Liver (tissue), 2 donors: ENCODE measurements around the gene CEACAM7.

Source experiments
- FOXA2 ChIP-seq: IDR thresholded peaks from 2 replicates; pipeline ENCODE4 v1.6.1; 2016; ENCODE audit warnings: antibody characterized with exemption
- TF ChIP-seq, protein P1 (sequence below): fragments of 150-350 bp; IDR thresholded peaks from 2 replicates; pipeline ENCODE4 v1.5.1; 2017; ENCODE audit warnings: improper control_type of control experiment, low read depth, low read length; ENCODE audit not compliant: missing input control
- donor health status: healthy.

GRCh38 chr19:41709951-41710645, 22.0 kb upstream of the CEACAM7 start:
- no peak for TF ChIP-seq FOXA2
- TF ChIP-seq, protein P1, sequence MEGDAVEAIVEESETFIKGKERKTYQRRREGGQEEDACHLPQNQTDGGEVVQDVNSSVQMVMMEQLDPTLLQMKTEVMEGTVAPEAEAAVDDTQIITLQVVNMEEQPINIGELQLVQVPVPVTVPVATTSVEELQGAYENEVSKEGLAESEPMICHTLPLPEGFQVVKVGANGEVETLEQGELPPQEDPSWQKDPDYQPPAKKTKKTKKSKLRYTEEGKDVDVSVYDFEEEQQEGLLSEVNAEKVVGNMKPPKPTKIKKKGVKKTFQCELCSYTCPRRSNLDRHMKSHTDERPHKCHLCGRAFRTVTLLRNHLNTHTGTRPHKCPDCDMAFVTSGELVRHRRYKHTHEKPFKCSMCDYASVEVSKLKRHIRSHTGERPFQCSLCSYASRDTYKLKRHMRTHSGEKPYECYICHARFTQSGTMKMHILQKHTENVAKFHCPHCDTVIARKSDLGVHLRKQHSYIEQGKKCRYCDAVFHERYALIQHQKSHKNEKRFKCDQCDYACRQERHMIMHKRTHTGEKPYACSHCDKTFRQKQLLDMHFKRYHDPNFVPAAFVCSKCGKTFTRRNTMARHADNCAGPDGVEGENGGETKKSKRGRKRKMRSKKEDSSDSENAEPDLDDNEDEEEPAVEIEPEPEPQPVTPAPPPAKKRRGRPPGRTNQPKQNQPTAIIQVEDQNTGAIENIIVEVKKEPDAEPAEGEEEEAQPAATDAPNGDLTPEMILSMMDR: no peak
